Measurements from ENCODE around the gene SP4. TPM values are rescaled to one million over a fixed set of nuclear protein-coding genes. Genes with fewer than 3 reads are reported as not detected.

The SP4 gene
- total RNA-seq, 1 donor from 2014 or later, result 6.1 TPM

GRCh38 chr7:21429786-21430574 lies 2.1 kb downstream of the SP4 start:
- intact Hi-C loops (cut with DNase I), result loop anchor here (10.0 kb wide), 1 partner anchor 635 kb away; no protein-coding TSS in a partner anchor
- DNase-seq (ENCODE audit: low spot score), result no peak

DNA sequence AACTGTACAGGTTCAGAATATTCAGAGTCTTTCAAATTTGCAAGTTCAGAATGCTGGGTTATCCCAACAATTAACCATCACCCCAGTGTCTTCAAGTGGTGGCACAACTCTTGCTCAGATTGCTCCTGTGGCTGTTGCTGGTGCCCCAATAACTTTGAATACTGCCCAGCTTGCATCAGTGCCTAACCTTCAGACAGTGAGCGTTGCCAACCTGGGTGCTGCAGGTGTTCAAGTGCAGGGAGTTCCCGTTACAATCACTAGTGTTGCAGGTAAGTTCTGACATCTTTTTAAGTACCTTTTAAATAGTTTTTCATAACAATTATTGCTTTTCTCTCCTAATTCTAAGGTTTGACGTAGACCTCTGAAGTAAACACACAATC lies 2.7 kb downstream of the SP4 start:
- intact Hi-C loops (cut with DNase I), result no loop called here
- DNase-seq (ENCODE audit: low spot score), result no peak

GRCh38 chr7:21443149-21443841 lies 15.4 kb downstream of the SP4 start:
- DNase-seq (ENCODE audit: low spot score), result no peak
- intact Hi-C loops (cut with DNase I), result no loop called here

GRCh38 chr7:21448974-21449373 lies 21.1 kb downstream of the SP4 start:
- intact Hi-C loops (cut with DNase I), result no loop called here
- no peak for DNase-seq (ENCODE audit: low spot score)

GRCh38 chr7:21450076-21450475 lies 22.2 kb downstream of the SP4 start:
- no peak for DNase-seq (ENCODE audit: low spot score)
- intact Hi-C loops (cut with DNase I), result no loop called here

GRCh38 chr7:21450941-21451340 lies 23.1 kb downstream of the SP4 start:
- intact Hi-C loops (cut with DNase I), result no loop called here
- DNase-seq (ENCODE audit: low spot score), result no peak

GRCh38 chr7:21454182-21454581 lies 26.3 kb downstream of the SP4 start:
- intact Hi-C loops (cut with DNase I), result no loop called here
- DNase-seq (ENCODE audit: low spot score), result no peak

GRCh38 chr7:21454906-21455305 lies 27.0 kb downstream of the SP4 start:
- DNase-seq (ENCODE audit: low spot score), result no peak
- intact Hi-C loops (cut with DNase I), result no loop called here

DNA sequence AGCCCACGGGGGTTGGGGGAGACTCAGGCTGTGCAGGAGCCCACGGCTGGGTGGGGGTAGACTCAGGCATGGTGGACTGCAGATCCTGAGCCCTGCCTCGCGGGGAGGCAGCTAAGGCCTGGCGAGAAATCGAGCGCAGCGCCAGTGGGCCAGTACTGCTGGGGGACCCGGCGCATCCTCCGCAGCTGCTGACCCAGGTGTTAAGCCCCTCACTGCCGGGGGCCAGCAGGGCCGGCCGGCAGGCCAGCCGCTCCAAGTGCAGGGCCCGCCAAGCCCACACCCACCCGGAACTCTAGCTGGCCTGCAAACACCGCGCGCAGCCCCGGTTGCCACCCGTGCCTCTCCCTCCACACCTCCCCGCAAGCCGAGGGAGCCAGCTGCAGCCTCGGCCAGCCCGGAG lies 33.4 kb downstream of the SP4 start:
- DNase-seq (ENCODE audit: low spot score), result no peak

GRCh38 chr7:21462081-21462480 lies 34.2 kb downstream of the SP4 start:
- DNase-seq (ENCODE audit: low spot score), result no peak
- intact Hi-C loops (cut with DNase I), result no loop called here

More for the DNA sequence above, 33.4 kb downstream of the SP4 start:
- intact Hi-C loops (cut with DNase I), result no loop called here

DNA sequence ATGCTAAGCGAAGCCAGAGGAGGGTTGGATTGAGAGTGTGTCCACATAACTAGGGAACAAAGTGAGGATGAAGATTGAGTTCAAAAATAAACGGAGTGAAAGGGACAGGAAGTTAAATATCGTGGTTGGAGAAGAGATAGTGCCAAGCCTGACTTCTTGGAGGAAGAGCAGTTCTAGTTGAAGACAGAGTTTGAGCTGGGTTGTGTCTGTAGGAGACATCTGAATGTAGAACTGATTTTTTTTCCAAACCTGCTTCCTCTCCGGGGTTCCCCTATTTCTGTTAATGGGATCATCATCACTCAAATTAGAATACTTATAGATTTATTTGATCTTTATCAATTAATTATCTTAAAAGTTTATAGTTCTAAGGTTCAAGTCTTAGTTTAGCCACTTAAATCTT lies 35.6 kb downstream of the SP4 start:
- intact Hi-C loops (cut with DNase I), result no loop called here
- DNase-seq (ENCODE audit: low spot score), result no peak

DNA sequence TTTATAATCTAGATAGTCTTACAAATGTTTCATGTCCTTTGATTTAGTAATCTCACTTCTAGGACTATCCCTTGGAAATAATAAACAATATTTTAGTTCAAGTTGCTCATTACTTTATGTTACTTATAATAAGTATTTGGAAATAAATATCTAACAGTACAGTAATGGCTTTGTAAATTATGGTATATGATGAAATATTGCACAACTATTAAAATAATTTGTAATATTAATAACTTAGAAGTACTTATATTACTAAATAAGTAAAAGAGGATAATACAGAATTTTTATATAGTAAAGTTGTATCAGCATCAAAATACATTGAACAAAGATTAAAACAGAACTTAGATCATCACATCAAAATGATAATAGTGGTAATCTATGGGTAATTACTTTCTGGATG lies 41.1 kb downstream of the SP4 start:
- DNase-seq (ENCODE audit: low spot score), result no peak
- intact Hi-C loops (cut with DNase I), result no loop called here

DNA sequence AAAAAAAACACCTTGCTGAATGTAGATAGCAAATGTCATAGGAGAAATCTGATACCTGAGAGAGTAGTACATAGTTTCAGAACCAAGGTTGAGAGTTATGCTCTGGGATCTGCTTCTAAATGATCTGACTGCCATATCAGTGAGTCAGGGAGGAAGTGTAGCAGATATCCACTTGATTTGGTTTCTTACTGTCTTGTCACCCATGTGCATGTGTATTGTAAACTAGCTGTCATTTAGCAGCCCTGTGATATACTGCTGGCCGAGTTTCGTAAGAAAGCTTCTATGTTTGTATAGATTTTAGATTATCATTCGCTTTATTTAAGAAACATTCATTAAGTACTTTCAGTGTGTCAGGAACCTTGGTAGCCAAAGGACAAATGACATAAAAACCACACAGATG lies 42.0 kb downstream of the SP4 start:
- DNase-seq (ENCODE audit: low spot score), result no peak
- intact Hi-C loops (cut with DNase I), result no loop called here

- intact Hi-C loops (cut with DNase I), result no loop called here
- DNase-seq (ENCODE audit: low spot score), result no peak
These were observed 44.1 kb downstream of the SP4 start for GRCh38 chr7:21472029-21472428.

DNA sequence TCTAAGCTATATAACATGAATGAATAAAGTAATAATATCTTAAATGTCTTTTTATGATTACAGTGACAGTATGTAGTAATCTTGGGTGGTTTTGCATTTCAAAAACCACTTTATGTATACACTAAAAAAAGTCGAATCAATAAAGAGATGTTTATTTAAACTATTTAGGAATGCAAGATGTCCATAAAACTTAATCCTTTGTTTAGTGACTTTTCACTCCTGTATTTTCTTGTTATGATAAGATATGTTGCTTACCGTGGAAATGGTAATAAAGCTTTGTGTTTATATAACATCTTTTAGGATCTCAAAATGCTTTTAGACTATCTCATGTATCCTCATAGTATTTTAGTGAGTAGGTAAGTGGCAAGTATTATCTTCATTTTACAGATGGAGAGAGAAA lies 48.5 kb downstream of the SP4 start:
- intact Hi-C loops (cut with DNase I), result no loop called here
- DNase-seq (ENCODE audit: low spot score), result no peak

DNA sequence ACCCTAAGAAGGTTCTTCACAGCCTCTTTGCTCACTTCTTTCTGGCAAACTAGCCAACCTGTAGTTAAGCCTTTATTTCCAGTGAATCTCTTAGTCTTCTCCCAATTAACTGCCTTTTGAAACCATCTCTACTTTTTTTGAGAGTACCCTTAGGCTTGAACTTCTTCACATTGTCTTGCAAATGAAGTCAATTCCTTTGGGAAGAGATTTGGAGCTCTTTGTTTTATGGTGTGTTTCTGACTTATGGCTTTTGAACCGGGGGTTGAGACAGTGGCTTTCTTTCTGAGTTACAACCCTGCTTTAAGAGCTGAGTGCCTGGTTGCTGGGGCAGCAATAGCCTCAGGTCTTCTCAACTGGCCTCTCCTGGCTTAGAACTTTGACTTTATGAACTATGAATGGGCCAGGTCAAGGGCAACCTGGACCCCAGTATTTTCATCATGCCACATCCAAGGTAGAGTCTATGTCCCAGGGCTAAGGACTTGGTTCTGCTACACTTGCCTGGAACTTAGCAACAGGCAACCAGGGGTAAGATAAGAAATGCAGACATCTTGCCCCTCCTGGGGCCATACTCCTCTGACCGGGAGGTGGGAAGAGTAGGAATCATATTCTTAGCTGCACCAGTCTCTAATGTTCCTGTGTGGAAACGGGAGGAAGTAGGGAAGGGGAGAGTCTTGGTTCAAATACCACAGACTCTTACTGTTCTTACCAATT lies 53.0 kb downstream of the SP4 start:
- intact Hi-C loops (cut with DNase I), result no loop called here

DNA sequence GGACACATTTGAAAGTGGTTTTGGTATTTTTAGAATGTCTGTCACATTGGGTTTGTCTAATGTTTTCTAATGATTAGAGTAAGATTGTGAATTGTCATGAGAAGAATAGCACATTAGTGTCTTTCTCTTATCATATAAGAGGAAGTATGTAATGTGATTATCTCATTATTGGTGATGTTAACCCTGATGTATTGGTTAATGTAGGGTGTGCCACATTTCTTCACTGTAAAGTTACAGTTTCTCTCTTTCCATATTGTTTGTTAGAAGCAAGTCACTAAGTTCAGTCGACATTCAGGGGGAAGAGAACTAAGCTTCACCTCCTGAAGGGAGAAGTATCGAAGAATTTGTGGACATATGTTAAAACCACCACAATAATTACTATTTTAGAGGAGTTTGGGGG lies 58.6 kb downstream of the SP4 start:
- no peak for DNase-seq (ENCODE audit: low spot score)
- intact Hi-C loops (cut with DNase I), result no loop called here

More for the DNA sequence above, 53.0 kb downstream of the SP4 start:
- DNase-seq (ENCODE audit: low spot score), result no peak

- intact Hi-C loops (cut with DNase I), result no loop called here
- DNase-seq (ENCODE audit: low spot score), result no peak
These were observed 67.8 kb downstream of the SP4 start for GRCh38 chr7:21495731-21496130.

- intact Hi-C loops (cut with DNase I), result no loop called here
- no peak for DNase-seq (ENCODE audit: low spot score)
These were observed 69.2 kb downstream of the SP4 start for GRCh38 chr7:21497072-21497471.

GRCh38 chr7:21500117-21500832 lies 72.4 kb downstream of the SP4 start:
- no peak for DNase-seq (ENCODE audit: low spot score)
- intact Hi-C loops (cut with DNase I), result no loop called here

All from cardiac septum (tissue), 1 donor.